BJ (cell line): Measurements from ENCODE around the gene PIH1D1. TPM values are rescaled to one million over a fixed set of nuclear protein-coding genes. Genes with fewer than 3 reads are reported as not detected.

Experiments
- CTCF ChIA-PET: fragments of 350-600 bp; formaldehyde crosslinking; extraction: SDS; loops from one replicate; lab custom pipeline; 2021; ENCODE audit warnings: antibody characterized with exemption, inconsistent platforms; lab: Yijun Ruan, JAX
- POLR2A ChIA-PET: fragments of 300-600 bp; sonication (Branson Sonifier 250); formaldehyde crosslinking; extraction: SDS; loops from one replicate; lab custom pipeline; 2021; ENCODE audit warnings: antibody characterized with exemption; lab: Charles Lee
- DNase-seq: peaks from one replicate; pipeline ENCODE4 v3.0.0-alpha.2; 2011; ENCODE audit warnings: low read depth
- H3K27me3 ChIP-seq: 2 replicates; pipeline ENCODE4 v1.6.0; 2011; ENCODE audit warnings: low read length; ENCODE audit not compliant: control insufficient read depth, insufficient read depth
- H3K36me3 ChIP-seq: 2 replicates; pipeline ENCODE4 v1.5.1; 2011; ENCODE audit warnings: low read length; ENCODE audit not compliant: control insufficient read depth, insufficient read depth
- H3K4me3 ChIP-seq: 2 replicates; pipeline ENCODE4 v1.5.1; 2011; ENCODE audit warnings: low read depth, mild to moderate bottlenecking, control low read depth, low read length
- polyA plus RNA-seq: library from polyadenylated mRNA; depleted of rRNA; stranded (reverse); fragments of >200 nt; gene quantifications from 2 replicates; pipeline ENCODE4 v1.2.3, GENCODE V29; 2011
- TF ChIP-seq, protein P1 (sequence below): IDR thresholded peaks from 2 replicates; pipeline ENCODE4 v1.5.1; 2011; ENCODE audit warnings: low read depth, mild to moderate bottlenecking, control low read depth, inconsistent platforms, low read length, moderate library complexity; ENCODE audit not compliant: insufficient read depth

The PIH1D1 gene
- polyA plus RNA-seq, 1 experiment = 75.8 TPM

- no peaks in the 10 kb centered on the region for H3K27me3 ChIP-seq
- no peak overlapping the region for H3K4me3 ChIP-seq
- no peak for DNase-seq
- H3K36me3 ChIP-seq = peaks cover 35% of the 10 kb centered on the region
- TF ChIP-seq, protein P1, sequence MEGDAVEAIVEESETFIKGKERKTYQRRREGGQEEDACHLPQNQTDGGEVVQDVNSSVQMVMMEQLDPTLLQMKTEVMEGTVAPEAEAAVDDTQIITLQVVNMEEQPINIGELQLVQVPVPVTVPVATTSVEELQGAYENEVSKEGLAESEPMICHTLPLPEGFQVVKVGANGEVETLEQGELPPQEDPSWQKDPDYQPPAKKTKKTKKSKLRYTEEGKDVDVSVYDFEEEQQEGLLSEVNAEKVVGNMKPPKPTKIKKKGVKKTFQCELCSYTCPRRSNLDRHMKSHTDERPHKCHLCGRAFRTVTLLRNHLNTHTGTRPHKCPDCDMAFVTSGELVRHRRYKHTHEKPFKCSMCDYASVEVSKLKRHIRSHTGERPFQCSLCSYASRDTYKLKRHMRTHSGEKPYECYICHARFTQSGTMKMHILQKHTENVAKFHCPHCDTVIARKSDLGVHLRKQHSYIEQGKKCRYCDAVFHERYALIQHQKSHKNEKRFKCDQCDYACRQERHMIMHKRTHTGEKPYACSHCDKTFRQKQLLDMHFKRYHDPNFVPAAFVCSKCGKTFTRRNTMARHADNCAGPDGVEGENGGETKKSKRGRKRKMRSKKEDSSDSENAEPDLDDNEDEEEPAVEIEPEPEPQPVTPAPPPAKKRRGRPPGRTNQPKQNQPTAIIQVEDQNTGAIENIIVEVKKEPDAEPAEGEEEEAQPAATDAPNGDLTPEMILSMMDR = no peak
- ChIA-PET POLR2A (no interaction called here), CTCF (interaction anchor here (1.0 kb wide), 1 partner anchor 18 kb away, joined by 3 read pairs; no protein-coding TSS in a partner anchor)
Observed at GRCh38 chr19:49491030-49491803, 39.6 kb upstream of the PIH1D1 start.

GRCh38 chr19:49490287-49491029, 38.8 kb upstream of the PIH1D1 start:
- no peak for DNase-seq
- H3K4me3 ChIP-seq = no peak overlapping the region
- TF ChIP-seq, protein P1 = no peak
- H3K36me3 ChIP-seq = peaks cover 35% of the 10 kb centered on the region
- H3K27me3 ChIP-seq = no peaks in the 10 kb centered on the region
- POLR2A ChIA-PET = no interaction called here
- CTCF ChIA-PET = interaction anchor here (1.0 kb wide), 1 partner anchor 17 kb away, joined by 3 read pairs; no protein-coding TSS in a partner anchor

- DNase-seq = no peak
- TF ChIP-seq, protein P1 = no peak
- ChIA-PET POLR2A (no interaction called here), CTCF (interaction anchor here (0.7 to 1.2 kb wide), 3 partner anchors 81 to 192 kb away, joined by 3 to 4 read pairs (median 3); no protein-coding TSS in a partner anchor)
- Histone ChIP-seq H3K36me3 (peaks cover 35% of the 10 kb centered on the region), H3K4me3 (peak overlapping the region; percentile 97), H3K27me3 (no peaks in the 10 kb centered on the region)
Observed at GRCh38 chr19:49489601-49490167, 38.1 kb upstream of the PIH1D1 start.

- CTCF ChIA-PET = interaction anchor here (0.5 to 1.2 kb wide), 4 partner anchors 24 to 192 kb away, joined by 3 to 4 read pairs (median 3); no protein-coding TSS in a partner anchor
- POLR2A ChIA-PET = no interaction called here
- Histone ChIP-seq H3K27me3 (no peaks in the 10 kb centered on the region), H3K36me3 (peaks cover 35% of the 10 kb centered on the region), H3K4me3 (peak overlapping the region; percentile 97)
- DNase-seq = no peak
- TF ChIP-seq, protein P1 = no peak
Observed at GRCh38 chr19:49488863-49489537, 37.4 kb upstream of the PIH1D1 start.
